HCT116 (cell line): Measurements from ENCODE around the gene GNG7. TPM values are rescaled to one million over a fixed set of nuclear protein-coding genes. Genes with fewer than 3 reads are reported as not detected.

ENCODE experiments used
- ATAC-seq: fragments of 200-7000 bp; cut with Tn5 transposase; 2 replicates; pipeline ENCODE4 v1.9.1; 2020; ENCODE audit warnings: mild to moderate bottlenecking, moderate library complexity
- BruUV-seq: library from RNA; stranded (reverse); fragments of 400-500 nt; replicated peaks from 2 replicates; lab custom pipeline; 2021; lab: Mats Ljungman, UMichigan
- CTCF ChIA-PET: fragments of 300-600 bp; sonication (Branson Sonifier 250); formaldehyde crosslinking; loops from one replicate; lab custom pipeline; 2021; ENCODE audit warnings: antibody characterized with exemption; lab: Charles Lee
- POLR2A ChIA-PET: fragments of 300-600, 350-600 bp; sonication (Branson Sonifier 250); formaldehyde crosslinking; loops from one replicate; lab custom pipeline; 2021; ENCODE audit warnings: antibody characterized with exemption; lab: Charles Lee
- RAD21 ChIA-PET, 2 experiments: fragments of 300-600 bp; sonication (Branson Sonifier 250); formaldehyde crosslinking; loops; one replicate each; lab custom pipeline; 2023; ENCODE audit warnings: low total read pairs in 2 of 2; ENCODE audit not compliant: uncharacterized antibody in 2 of 2, unreplicated experiment in 2 of 2, low non-redundant PET in 1 of 2; lab: Charles Lee
- DNase-seq: peaks from one replicate; pipeline ENCODE4 v3.0.0-alpha.2; 2010; ENCODE audit warnings: low read depth, low spot score
- H2AFZ ChIP-seq: fragments of 200-600 bp; shearing (Covaris generic), sonication (generic); 2 replicates; pipeline ENCODE4 v1.6.1; 2017; ENCODE audit warnings: low read depth, mixed run types, mixed read lengths, antibody characterized with exemption, low read length; ENCODE audit not compliant: poor library complexity, severe bottlenecking
- H3K27ac ChIP-seq: 2 replicates; pipeline ENCODE4 v1.5.1; 2012; ENCODE audit warnings: low read depth, low read length
- H3K27me3 ChIP-seq: fragments of 200-600 bp; sonication (generic); 2 replicates; pipeline ENCODE4 v1.6.1; 2016; ENCODE audit warnings: mixed run types, low read length, mixed read lengths; ENCODE audit not compliant: insufficient read depth
- H3K36me3 ChIP-seq, 2 experiments: fragments of 200-500 bp in 1 of 2; fragments of 200-600 bp in 1 of 2; sonication (Bioruptor generic) in 1 of 2; sonication (generic) in 1 of 2; 2 replicates each; pipeline versions ENCODE4 v1.5.1 to v1.6.1; 2014 to 2016; ENCODE audit warnings: low read length in 2 of 2, inconsistent platforms in 1 of 2, mixed read lengths in 1 of 2, mixed run types in 1 of 2; ENCODE audit not compliant: insufficient read depth in 2 of 2, control insufficient read depth in 1 of 2
- H3K4me1 ChIP-seq, 2 experiments: fragments of 200-600 bp in 1 of 2; sonication (generic) in 1 of 2; 2 replicates each; pipeline versions ENCODE4 v1.5.1 to v1.6.1; 2012 to 2017; ENCODE audit warnings: low read length in 2 of 2, inconsistent platforms in 1 of 2, mild to moderate bottlenecking in 1 of 2, mixed read lengths in 1 of 2, mixed run types in 1 of 2, moderate library complexity in 1 of 2; ENCODE audit not compliant: insufficient read depth in 2 of 2, control insufficient read depth in 1 of 2
- H3K4me2 ChIP-seq: fragments of 200-600 bp; sonication (generic); 2 replicates; pipeline ENCODE4 v1.6.1; 2017; ENCODE audit warnings: mixed run types, low read length, mixed read lengths
- H3K4me3 ChIP-seq, 2 experiments: fragments of 200-600 bp in 1 of 2; sonication (generic) in 1 of 2; replicated peaks in 1 of 2; 2 replicates each; pipeline ENCODE4 v1.5.1; 2011 to 2016; ENCODE audit warnings: low read length in 2 of 2, control low read depth in 1 of 2, low read depth in 1 of 2, mild to moderate bottlenecking in 1 of 2, mixed read lengths in 1 of 2, mixed run types in 1 of 2
- H3K79me2 ChIP-seq: fragments of 200-600 bp; sonication (generic); 2 replicates; pipeline ENCODE4 v1.6.1; 2017; ENCODE audit warnings: mild to moderate bottlenecking, mixed run types, low read length, moderate library complexity, mixed read lengths; ENCODE audit not compliant: insufficient read depth
- H3K9ac ChIP-seq: fragments of 200-600 bp; sonication (generic); 2 replicates; pipeline ENCODE4 v1.6.1; 2016; ENCODE audit warnings: low read length, mixed read lengths
- H3K9me2 ChIP-seq: fragments of 200-600 bp; sonication (generic), shearing (Covaris generic); 2 replicates; pipeline ENCODE4 v1.6.1; 2017; ENCODE audit warnings: mixed run types, mild to moderate bottlenecking, moderate library complexity; ENCODE audit not compliant: insufficient read depth
- H3K9me3 ChIP-seq, 2 experiments: fragments of 200-500 bp in 1 of 2; fragments of 200-600 bp in 1 of 2; sonication (Bioruptor generic) in 1 of 2; sonication (generic) in 1 of 2; 2 replicates each; pipeline ENCODE4 v1.6.1; 2014 to 2017; ENCODE audit warnings: low read length in 2 of 2, mixed read lengths in 2 of 2, inconsistent platforms in 1 of 2, low read depth in 1 of 2, mild to moderate bottlenecking in 1 of 2, mixed run types in 1 of 2, moderate library complexity in 1 of 2; ENCODE audit not compliant: control insufficient read depth in 1 of 2, insufficient read depth in 1 of 2
- H4K20me1 ChIP-seq: fragments of 200-600 bp; sonication (generic), shearing (Covaris generic); 2 replicates; pipeline ENCODE4 v1.6.1; 2017; ENCODE audit warnings: mixed run types, mild to moderate bottlenecking, moderate library complexity; ENCODE audit not compliant: insufficient read depth
- CTCF ChIP-seq, 3 experiments: fragments of 200-600 bp in 1 of 3; sonication (generic) in 1 of 3; IDR thresholded peaks in 2 of 3; conservative IDR thresholded peaks in 1 of 3; 2 replicates each; pipeline ENCODE4 v1.5.1; 2012 to 2017; ENCODE audit warnings: low read depth in 2 of 3, low read length in 2 of 3, antibody characterized with exemption in 1 of 3, borderline replicate concordance in 1 of 3, control low read depth in 1 of 3, mild to moderate bottlenecking in 1 of 3, mixed read lengths in 1 of 3, mixed run types in 1 of 3, moderate library complexity in 1 of 3; ENCODE audit not compliant: insufficient read depth in 1 of 3
- EGR1 ChIP-seq: IDR thresholded peaks from 2 replicates; pipeline ENCODE4 v1.6.1; 2012; ENCODE audit warnings: low read depth
- EZH2 ChIP-seq: fragments of 200-600 bp; sonication (generic); IDR thresholded peaks from 2 replicates; pipeline ENCODE4 v1.6.1; 2017; ENCODE audit warnings: antibody characterized with exemption, mixed run types
- FOSL1 ChIP-seq: IDR thresholded peaks from 2 replicates; pipeline ENCODE4 v1.6.1; 2012; ENCODE audit warnings: low read depth
- MAX ChIP-seq: IDR thresholded peaks from 2 replicates; pipeline ENCODE4 v1.6.1; 2012
- REST ChIP-seq: IDR thresholded peaks from 2 replicates; pipeline ENCODE4 v1.6.1; 2012; ENCODE audit warnings: low read depth
- SRF ChIP-seq: IDR thresholded peaks from 2 replicates; pipeline ENCODE4 v1.6.1; 2012; ENCODE audit warnings: low read depth
- ZBTB33 ChIP-seq: IDR thresholded peaks from 2 replicates; pipeline ENCODE4 v1.6.1; 2011; ENCODE audit warnings: mild to moderate bottlenecking, low read length, moderate library complexity; ENCODE audit not compliant: insufficient replicate concordance; ENCODE audit errors: extremely low read depth
- ZFX ChIP-seq: fragments of 450-650 bp; IDR thresholded peaks from 2 replicates; pipeline ENCODE4 v1.6.1; 2017
- ZNF274 ChIP-seq: fragments of 200-500 bp; sonication (Bioruptor generic); IDR thresholded peaks from 2 replicates; pipeline ENCODE4 v1.6.1; 2014; ENCODE audit warnings: mild to moderate bottlenecking, low read depth, low read length, inconsistent platforms
- intact Hi-C: fragments of 100-400 bp; cut with micrococcal nuclease; formaldehyde crosslinking; loops from 2 replicates; pipeline ENCODE4 v1.10.0; 2022
- total RNA-seq: library from RNA; stranded (reverse); gene quantifications from one replicate; pipeline ENCODE4 v1.2.1, GENCODE V29; 2021; ENCODE audit not compliant: unreplicated experiment

The GNG7 gene
- total RNA-seq, 1 experiment from 2014 or later, result 11.3 TPM

GRCh38 chr19:2701361-2702169 is 929 bp downstream of the GNG7 start (continued):
- TF ChIP-seq REST, result no peak
- TF ChIP-seq MAX, result no peak
- TF ChIP-seq EZH2, result no peak
- TF ChIP-seq CTCF (IDR thresholded peaks at IDR 0.05 in 2 of 3, conservative IDR thresholded peaks at IDR 0.05 in 1 of 3; ENCODE audit: borderline replicate concordance in 1 of 3, insufficient read depth in 1 of 3, low read depth in 2 of 3, low read length in 2 of 3), result no peak

- H3K36me3 ChIP-seq, result no peaks in the 10 kb centered on the region
- ChIA-PET CTCF (interaction anchor here (1.3 kb wide), 1 partner anchor 52 kb away, joined by 5 read pairs; no protein-coding TSS in a partner anchor), POLR2A (no interaction called here), RAD21 (no interaction called here)
- H3K9ac ChIP-seq, result no peak overlapping the region
- H3K4me2 ChIP-seq, result no peak overlapping the region
- intact Hi-C loops, result no loop called here
- BruUV-seq, result no TSS peak
- no peaks in the 10 kb centered on the region for H3K27me3 ChIP-seq
- H3K27ac ChIP-seq, result no peak overlapping the region
- H4K20me1 ChIP-seq, result no peaks in the 10 kb centered on the region
- H2AFZ ChIP-seq, result no peak overlapping the region
- H3K4me3 ChIP-seq, result no peak overlapping the region
- H3K9me3 ChIP-seq, result no peaks in the 10 kb centered on the region
- peaks cover 4 to 15% of the 10 kb centered on the region in 2 experiments; a peak in 3 of 4 replicates for H3K4me1 ChIP-seq
- no peaks in the 10 kb centered on the region for H3K79me2 ChIP-seq
- no peaks in the 10 kb centered on the region for H3K9me2 ChIP-seq
- ATAC-seq (no peak), DNase-seq (no peak)
- TF ChIP-seq ZFX (no peak), SRF (no peak), EGR1 (no peak), ZNF274 (no peak), EZH2 (no peak), ZBTB33 (no peak), MAX (no peak), CTCF (IDR thresholded peaks at IDR 0.05 in 2 of 3, conservative IDR thresholded peaks at IDR 0.05 in 1 of 3; ENCODE audit: borderline replicate concordance in 1 of 3, insufficient read depth in 1 of 3, low read depth in 2 of 3, low read length in 2 of 3) (no peak), FOSL1 (no peak)
These were observed 1.7 kb downstream of the GNG7 start for GRCh38 chr19:2700660-2701360.
